GM20000 (cell line): ENCODE measurements around the gene KCTD21.
"Not testable (repeated sequence)": the region's sequence is repeated elsewhere in the genome, so short reads cannot be mapped to it uniquely, and the experiment has no call there.

Experiments used
- DNase-seq: peaks from one replicate; pipeline ENCODE4 v3.0.0; 2012; ENCODE audit warnings: low spot score
- CTCF ChIP-seq: IDR thresholded peaks from 2 replicates; pipeline ENCODE4 v1.5.1; 2012; ENCODE audit warnings: mild to moderate bottlenecking, control low read depth; ENCODE audit errors: extremely low read depth, missing control alignments

Gene KCTD21

DNA sequence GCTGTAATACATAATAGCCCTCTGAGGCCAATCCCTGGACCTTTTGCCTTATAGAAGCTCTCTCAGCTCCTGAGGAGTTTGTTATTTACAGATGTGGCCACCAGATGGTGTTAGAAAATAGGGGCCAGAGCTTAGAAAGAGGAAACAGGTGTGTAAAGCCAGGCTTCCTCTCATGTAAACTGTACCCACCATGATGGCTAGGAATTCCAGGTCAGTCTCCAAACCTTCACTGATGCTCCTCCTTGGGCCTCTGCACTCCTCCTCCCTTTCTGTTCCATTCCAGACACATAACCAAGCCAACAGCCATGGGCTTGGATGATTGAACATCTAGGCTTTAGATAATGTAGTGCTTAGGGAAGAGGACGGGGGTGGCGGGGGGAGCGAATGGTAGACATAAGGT lies 40.0 kb upstream of the KCTD21 start:
- TF ChIP-seq CTCF = peak; percentile 41
- peak; percentile 68 for DNase-seq

GRCh38 chr11:78227921-78228320 lies 39.5 kb upstream of the KCTD21 start:
- TF ChIP-seq CTCF = no peak
- peak; percentile 43 for DNase-seq

GRCh38 chr11:78226684-78227680 lies 38.6 kb upstream of the KCTD21 start:
- peak; percentile 35 for DNase-seq
- TF ChIP-seq CTCF = no peak

DNA sequence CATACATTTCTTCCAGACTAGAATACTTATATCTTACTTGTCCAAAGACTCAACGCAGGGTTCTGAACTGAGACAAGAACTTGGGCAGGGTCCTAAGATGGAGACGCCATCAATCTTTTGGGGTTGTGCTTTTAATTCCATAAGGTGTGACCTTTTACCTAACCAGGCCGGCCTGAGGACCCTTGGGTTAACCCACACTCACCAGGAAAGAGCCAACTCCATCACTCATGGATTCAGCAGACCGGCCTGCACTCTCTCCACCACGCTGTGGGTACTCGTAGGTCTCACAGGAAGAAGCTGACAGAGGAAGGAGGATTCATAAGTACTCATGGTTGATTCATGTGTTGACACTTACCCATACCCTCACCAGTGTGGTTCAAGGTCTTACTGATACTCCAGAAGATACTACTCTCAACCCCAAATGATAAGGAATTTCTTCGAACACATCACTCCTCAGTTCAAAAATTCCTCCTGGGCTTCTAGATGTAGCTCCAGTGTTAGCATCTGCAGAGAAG lies 36.5 kb upstream of the KCTD21 start:
- no peak for TF ChIP-seq CTCF
- no peak for DNase-seq

DNA sequence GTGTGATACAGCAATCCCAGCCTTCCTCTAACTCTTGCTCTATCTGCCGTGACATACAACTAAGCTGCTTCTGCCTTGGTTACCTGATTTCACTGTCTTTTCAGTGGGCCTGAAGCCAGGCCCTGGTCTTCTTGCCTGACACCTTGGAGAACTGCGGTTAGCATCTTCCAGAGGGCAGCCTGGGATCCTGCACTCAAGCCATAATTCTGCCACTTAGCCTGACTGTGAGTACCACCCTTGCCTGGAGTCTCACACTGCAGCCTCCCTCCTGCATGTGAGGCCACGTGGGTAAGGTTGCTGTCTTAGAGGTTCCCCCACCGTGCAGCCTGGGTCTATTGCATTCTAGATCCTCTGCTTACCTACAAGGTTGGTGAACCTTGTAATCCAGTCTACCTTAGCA lies 36.1 kb upstream of the KCTD21 start:
- TF ChIP-seq CTCF = no peak
- DNase-seq = no peak

DNA sequence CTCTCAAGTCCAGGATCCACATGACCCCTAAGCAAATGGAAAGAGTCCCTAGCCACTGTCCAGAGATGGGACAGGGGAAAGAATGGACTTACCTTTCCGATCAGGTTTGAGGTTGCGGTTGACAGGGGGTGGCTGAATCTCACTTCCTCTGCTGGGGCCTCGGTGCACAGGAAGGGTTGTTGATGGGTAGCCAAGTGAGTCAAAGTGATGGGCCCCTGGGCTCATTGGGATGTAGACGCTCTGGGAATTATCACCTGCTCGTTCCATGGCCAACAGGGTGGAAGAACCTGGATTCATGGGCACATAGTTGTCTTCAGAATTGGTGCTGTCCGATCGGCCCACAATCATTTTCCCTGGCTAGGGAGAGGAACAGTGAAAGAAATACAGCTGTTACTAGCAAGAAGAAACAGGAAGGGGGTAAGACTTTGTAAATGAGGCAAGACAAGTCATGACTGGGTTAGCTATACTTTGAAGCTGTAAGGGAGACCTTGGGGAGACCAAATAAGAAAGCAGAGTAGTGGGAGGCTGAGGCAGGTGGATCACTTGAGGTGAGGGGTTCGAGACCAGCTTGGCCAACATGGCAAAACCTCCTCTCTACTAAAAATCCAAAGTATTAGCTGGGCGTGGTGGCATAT lies 35.0 kb upstream of the KCTD21 start:
- peak; percentile 61 for DNase-seq
- no peak for TF ChIP-seq CTCF

DNA sequence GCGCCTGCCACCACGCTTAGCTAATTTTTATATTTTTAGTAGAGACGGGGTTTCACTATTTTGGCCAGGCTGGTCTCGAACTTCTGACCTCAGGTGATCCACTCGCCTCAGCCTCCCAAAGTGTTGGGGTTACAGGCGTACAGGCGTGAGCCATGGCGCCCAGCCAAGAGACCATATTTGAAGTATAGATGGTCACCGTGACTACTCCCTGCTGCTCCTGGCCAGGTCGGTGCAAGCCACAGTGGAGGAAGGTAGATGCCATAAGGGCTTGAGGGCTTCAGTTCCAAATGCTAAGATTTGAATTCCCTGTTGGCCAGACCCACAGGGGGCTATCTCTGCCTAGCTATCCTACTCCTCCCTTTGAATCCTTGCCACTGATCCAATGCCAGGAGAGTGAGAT lies 34.3 kb upstream of the KCTD21 start:
- DNase-seq = not testable (repeated sequence)
